AG09319 (cell line): ENCODE measurements around the gene NUFIP1.

ENCODE experiments used
- DNase-seq: peaks from one replicate; pipeline ENCODE4 v3.0.0-alpha.2; 2010; ENCODE audit warnings: low read depth; ENCODE audit errors: extremely low read depth
- CTCF ChIP-seq: IDR thresholded peaks from 2 replicates; pipeline ENCODE4 v1.5.1; 2011; ENCODE audit warnings: low read depth, mild to moderate bottlenecking, inconsistent platforms, low read length, moderate library complexity

Gene NUFIP1

GRCh38 chr13:44894001-44894770 lies 95.1 kb downstream of the NUFIP1 start:
- DNase-seq = no peak
- no peak for TF ChIP-seq CTCF
